ENCODE results near the gene ADAMTS6.
A peak's percentile ranks its signal among the peaks of the same experiment; 100 is the strongest.
"Not testable (repeated sequence)": the region's sequence is repeated elsewhere in the genome, so short reads cannot be mapped to it uniquely, and the experiment has no call there.

Gene ADAMTS6, protein sequence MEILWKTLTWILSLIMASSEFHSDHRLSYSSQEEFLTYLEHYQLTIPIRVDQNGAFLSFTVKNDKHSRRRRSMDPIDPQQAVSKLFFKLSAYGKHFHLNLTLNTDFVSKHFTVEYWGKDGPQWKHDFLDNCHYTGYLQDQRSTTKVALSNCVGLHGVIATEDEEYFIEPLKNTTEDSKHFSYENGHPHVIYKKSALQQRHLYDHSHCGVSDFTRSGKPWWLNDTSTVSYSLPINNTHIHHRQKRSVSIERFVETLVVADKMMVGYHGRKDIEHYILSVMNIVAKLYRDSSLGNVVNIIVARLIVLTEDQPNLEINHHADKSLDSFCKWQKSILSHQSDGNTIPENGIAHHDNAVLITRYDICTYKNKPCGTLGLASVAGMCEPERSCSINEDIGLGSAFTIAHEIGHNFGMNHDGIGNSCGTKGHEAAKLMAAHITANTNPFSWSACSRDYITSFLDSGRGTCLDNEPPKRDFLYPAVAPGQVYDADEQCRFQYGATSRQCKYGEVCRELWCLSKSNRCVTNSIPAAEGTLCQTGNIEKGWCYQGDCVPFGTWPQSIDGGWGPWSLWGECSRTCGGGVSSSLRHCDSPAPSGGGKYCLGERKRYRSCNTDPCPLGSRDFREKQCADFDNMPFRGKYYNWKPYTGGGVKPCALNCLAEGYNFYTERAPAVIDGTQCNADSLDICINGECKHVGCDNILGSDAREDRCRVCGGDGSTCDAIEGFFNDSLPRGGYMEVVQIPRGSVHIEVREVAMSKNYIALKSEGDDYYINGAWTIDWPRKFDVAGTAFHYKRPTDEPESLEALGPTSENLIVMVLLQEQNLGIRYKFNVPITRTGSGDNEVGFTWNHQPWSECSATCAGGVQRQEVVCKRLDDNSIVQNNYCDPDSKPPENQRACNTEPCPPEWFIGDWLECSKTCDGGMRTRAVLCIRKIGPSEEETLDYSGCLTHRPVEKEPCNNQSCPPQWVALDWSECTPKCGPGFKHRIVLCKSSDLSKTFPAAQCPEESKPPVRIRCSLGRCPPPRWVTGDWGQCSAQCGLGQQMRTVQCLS (N-terminal part only)

DNA sequence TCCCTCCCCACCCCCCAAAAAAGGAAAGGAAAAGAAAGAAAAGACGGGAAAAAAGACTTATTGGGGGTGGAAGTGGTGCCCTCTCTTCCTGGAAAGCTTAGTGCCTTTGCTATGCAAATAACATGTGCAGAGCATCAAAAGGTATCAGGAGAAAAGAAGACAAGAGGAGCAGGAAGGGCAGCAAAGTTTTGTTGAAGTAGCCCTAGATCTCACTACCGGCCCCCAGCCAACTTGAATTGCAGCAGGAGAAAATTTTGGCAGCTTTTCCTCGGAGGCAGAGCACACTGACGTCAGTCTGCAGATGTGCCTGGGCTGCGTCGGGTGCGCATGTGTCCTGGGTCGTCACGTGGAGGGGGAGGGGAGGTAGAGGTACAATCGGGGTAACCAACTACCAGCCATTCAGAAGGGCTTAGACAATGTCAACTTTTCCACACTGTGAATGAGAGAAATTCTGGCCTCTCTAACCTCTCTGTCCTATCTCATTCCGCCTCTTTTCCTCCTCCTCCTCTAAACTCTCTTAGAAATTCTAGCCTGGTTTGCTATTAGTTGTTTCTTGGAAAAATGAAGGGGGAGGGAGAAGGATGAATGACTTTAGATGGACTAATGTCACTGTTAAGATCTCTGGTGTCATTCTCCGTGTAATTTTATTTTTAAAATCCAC is at the start of gene ADAMTS6:
Gene ADAMTS6 (minus strand): TSS at position 286 of the 661 bp plus-strand sequence. CDS start 8,247 bp downstream, outside the sequence.
- DNase-seq = peak; percentile 76

- no peak for DNase-seq
Measured at GRCh38 chr5:65530904-65531303, 49.2 kb upstream of the ADAMTS6 start.

- DNase-seq = no peak
Measured at GRCh38 chr5:65525726-65526125, 44.0 kb upstream of the ADAMTS6 start.

GRCh38 chr5:65512170-65512937 is 30.6 kb upstream of the ADAMTS6 start:
- DNase-seq = no peak

DNA sequence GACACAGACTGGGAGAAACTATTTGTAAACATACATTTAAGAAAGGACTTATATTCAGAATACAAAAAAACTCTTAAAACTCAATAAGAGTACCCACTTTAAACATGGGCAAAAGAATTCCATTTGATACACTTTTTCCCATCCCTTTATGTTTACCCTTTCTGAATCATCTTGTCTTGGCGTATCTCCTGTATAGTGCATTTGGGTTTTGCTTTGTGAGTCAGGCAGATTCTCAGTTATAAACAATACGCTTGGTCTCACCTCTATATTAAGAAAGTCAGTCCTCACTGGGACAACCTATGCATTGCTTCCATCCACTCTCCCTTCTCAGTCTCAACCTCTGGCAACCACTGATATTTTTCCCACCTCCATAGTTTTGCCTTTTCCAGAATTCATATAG is 27.3 kb upstream of the ADAMTS6 start:
- DNase-seq = no peak

GRCh38 chr5:65506961-65507360 is 25.2 kb upstream of the ADAMTS6 start:
- no peak for DNase-seq

DNA sequence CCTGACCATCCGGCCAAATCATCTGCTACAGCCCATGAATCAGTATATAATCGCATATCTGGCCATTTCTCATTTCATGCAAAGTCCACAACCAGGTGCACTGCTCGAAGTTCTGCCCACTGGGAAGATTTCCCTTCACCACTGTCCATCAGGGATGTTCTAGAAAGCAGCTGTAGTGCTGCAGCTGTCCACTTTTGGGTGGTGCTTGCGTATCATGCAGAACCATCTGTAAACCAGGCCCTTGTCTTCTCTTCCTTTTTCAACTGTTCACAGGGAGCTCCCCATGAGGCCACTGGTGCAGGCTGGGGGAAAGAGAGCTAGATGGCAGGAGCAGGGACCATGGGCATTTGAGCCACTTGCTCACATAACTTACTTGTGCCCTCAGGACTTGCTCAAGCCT is 7.4 kb upstream of the ADAMTS6 start:
- DNase-seq = no peak

DNA sequence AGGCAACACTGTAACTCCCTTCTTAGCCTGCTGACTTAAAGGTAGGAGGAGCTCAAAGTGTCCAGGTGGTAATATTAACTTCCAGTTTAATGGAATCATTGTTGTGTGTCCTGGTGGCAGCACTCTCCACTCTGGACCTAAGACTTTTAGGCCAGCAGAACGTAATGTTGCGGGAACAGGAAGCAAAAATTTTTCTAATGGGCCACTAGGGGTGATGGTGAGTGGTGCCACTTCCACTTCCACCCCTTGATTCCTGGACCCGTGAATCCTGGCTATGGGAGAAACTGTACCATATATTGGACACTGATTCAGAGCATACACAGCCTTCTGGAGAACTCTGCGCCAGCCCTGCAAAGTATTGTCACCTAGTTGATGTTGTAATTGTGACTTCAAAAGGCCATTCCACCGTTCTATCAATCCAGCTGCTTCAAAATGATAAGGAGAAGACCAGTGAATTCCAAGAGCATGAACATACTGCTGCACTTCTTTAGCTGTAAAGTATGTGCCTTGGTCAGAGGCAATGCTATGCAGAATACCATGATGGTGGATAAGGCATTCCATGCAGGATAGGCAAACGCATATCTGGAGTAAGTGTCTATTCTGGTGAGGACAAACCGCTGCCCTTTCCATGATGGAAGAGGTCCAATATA is 6.4 kb upstream of the ADAMTS6 start:
- not testable (repeated sequence) for DNase-seq

DNA sequence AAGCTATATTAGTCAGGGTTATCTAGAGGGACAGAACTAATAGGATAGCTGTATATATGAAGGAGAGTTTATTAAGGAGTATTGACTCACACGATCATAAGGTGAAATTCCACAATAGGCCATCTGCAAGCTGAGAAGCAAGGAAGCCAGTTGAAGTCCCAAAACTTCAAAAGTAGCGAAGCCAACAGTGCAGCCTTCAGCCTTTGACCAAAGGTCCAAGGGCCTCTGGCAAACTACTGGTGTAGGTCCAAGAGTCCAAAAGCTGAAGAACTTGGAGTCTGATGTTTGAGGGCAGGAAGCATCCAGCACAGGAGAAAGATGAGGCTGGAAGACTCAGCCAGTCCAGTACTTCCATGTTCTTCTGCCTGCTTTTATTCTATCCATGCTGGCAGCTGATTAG is 5.1 kb upstream of the ADAMTS6 start:
- not testable (repeated sequence) for DNase-seq

DNA sequence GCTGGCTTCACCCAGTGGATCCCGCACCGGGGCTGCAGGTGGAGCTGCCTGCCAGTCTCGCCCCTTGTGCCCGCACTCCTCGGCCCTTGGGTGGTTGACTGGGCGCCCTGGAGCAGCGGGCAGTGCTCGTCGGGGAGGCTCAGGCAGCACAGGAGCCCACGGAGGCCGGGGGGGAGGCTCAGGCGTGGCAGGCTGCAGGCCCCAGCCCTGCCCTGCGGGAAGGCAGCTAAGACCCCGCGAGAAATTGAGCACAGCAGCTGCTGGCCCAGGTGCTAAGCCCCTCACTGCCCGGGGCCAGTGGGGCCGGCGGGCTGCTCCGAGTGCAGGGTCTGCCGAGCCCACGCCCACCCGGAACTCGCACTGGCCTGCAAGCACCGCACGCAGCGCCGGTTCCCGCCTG is 3.7 kb upstream of the ADAMTS6 start:
- DNase-seq = no peak

- no peak for DNase-seq
Measured at GRCh38 chr5:65483546-65484346, 2.0 kb upstream of the ADAMTS6 start.

- no peak for DNase-seq
Measured at GRCh38 chr5:65482736-65483545, 1.2 kb upstream of the ADAMTS6 start.

GRCh38 chr5:65482296-65482735 is 596 bp upstream of the ADAMTS6 start:
- DNase-seq = no peak

DNA sequence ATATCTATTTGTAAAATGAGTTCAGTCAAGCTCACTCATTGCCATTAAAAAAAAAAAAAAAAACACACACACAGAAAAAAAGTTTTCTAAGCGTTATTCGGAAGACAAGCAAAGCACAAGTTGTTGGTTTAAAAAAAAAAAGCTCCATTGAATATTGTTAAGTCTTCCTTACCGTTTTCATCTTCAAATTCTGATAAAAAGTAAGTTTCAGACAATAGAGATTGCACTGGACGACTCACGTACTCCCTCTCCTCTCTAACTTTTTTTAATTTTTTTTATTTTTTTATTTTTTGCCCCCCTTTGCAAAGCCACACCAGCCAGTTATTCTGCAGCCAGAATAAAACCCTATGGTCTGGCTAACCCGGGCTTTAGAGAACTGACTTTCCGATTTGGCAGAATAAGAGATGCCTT is 544 bp downstream of the ADAMTS6 start:
- no peak for DNase-seq

DNA sequence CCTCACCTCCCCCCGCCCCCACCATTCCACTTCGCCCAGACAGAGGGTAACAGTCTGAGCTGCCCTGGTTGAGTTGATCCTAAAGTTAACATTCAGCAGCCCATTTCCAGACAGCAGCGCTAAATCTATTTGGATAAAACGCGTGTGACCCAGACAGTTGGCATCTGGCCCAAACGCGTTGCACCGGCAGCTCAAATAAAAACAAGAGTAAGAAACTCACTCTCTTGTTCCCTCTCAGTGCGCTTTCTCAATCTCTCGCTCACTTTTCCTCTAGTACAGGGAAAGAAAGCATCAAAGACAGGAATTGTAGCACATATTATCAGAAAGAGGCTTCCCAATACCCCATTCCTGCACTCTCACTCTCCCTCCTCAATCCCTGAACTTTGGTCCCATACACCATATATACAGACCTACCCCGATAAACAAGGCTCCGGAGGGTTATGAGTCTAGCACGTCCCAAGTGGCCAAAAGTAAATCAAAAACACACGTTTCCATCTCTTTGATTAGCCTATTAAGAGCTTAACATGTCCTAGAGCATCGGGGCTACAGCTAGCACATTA is 1.3 kb downstream of the ADAMTS6 start:
- DNase-seq = peak; percentile 33

- DNase-seq = no peak
Measured at GRCh38 chr5:65479527-65479926, 2.2 kb downstream of the ADAMTS6 start.

DNA sequence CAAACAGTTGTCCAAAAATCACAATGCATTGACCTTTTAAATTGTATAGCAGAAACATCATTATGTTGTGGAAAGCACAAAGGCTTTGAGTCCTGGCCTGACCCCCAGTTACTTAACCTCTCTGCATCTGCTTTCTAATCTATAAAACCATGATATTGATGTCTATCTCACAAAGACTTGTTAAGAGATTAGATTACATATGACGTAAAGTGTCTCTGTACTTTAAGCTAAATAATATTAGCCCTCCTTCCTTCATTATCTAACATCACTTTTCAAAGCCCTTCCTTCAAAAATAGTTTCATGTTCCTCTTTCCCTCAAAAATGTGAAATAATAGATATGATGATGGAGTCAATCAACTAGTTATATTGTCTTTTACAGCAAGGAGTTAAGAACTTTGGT is 3.4 kb downstream of the ADAMTS6 start:
- DNase-seq = no peak

DNA sequence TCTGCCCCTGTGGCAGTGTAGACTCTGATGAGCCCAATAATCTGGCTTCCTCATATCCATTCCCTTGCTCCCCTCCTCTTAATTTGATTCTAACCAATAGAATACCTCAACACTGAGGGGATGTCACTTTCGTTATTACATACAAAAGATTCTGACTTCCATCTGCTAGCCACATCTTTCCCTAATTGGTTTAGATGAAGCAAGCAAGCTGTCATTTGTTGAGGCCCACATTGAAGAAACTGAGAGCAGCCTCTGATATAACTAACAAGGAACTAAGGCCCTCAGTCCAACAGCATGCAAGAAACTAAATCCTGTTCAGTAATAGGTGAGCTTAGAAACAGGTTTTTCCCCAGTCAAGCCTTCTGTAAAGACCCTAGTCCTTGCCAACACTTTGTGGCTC is 5.8 kb downstream of the ADAMTS6 start:
- no peak for DNase-seq

GRCh38 chr5:65475336-65475735 is 6.4 kb downstream of the ADAMTS6 start:
- DNase-seq = no peak
